Large intestine (tissue), 3 donors: ENCODE data around the gene SMYD3. TPM values are rescaled to one million over a fixed set of nuclear protein-coding genes. Genes with fewer than 3 reads are reported as not detected.

Experiments
- DNase-seq, 2 donors: peaks; one replicate each; pipeline versions ENCODE4 v3.0.0 to v3.0.0-alpha.2; 2013
- H3K27ac ChIP-seq: one replicate; pipeline ENCODE4 v1.5.1; 2013; ENCODE audit warnings: low read length
- H3K27me3 ChIP-seq: 2 replicates; pipeline ENCODE4 v1.6.1; 2013; ENCODE audit warnings: low read length; ENCODE audit not compliant: control insufficient read depth, insufficient read depth
- H3K36me3 ChIP-seq: 2 replicates; pipeline ENCODE4 v1.6.1; 2013; ENCODE audit warnings: low read length; ENCODE audit not compliant: control insufficient read depth, insufficient read depth
- H3K4me1 ChIP-seq: one replicate; pipeline ENCODE4 v1.6.1; 2013; ENCODE audit warnings: low read length; ENCODE audit not compliant: control insufficient read depth, insufficient read depth
- H3K4me3 ChIP-seq: one replicate; pipeline ENCODE4 v1.5.1; 2013; ENCODE audit warnings: low read length
- H3K9me3 ChIP-seq: one replicate; pipeline ENCODE4 v1.6.1; 2013; ENCODE audit warnings: mild to moderate bottlenecking, low read depth, low read length, moderate library complexity; ENCODE audit not compliant: control insufficient read depth
- WGBS: methylation state at CpG from one replicate; pipeline ENCODE4 v1.1.5; 2013; ENCODE audit warnings: low lambda C conversion rate; ENCODE audit not compliant: insufficient coverage; 5-methylcytosine and 5-hydroxymethylcytosine counted together
- polyA plus RNA-seq: library from polyadenylated mRNA; unstranded; fragments of 120-200 nt; gene quantifications from one replicate; pipeline ENCODE4 v1.2.1, GENCODE V29; 2013

The SMYD3 gene
- polyA plus RNA-seq, 1 donor: 12.0 TPM

DNA sequence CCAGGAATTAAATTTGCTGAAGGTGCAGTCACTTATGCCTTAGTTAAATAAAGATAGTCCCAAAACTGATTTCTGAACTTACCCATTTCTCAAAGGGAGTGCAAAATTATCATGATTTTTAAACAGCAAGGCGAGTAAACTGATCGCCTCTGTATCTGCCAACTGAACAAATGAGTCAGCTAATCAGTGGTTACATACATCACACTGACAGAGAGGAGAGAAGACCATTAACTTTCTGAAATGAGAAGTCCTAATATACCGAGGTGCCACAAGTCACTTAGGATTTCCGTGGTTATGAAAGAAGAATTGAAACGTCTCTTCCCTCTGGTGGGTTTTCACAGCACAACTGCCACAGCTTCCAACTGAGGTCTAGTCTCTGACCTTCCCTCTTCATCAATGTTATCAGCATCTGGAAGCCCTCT is 400.7 kb downstream of the SMYD3 start:
- Histone ChIP-seq H3K4me3 (no peak overlapping the region), H3K27ac (no peak overlapping the region), H3K27me3 (no peaks in the 10 kb centered on the region), H3K9me3 (no peaks in the 10 kb centered on the region), H3K4me1 (no peaks in the 10 kb centered on the region), H3K36me3 (no peaks in the 10 kb centered on the region)
- no peak for DNase-seq
- WGBS: 80% methylated on average over 1 of the region's 5 CpGs

DNA sequence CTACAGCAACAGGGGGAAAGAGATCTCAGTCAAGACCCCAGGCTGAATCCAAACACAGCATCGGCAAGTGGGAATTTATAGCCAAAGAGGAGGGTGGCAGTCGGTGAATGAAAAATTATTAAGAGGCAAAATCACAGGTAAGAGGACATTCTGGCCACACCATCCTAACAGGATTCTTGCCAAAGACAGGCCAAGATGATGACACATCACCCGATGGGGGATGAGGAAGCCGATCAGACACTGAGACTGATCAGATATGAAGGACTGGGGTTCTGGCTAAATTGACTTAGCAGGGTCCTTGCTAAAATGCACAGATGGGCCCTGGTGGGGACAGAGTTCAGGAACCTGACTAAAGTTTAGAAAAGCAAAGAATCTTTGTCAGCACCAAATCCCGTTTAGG is 402.2 kb downstream of the SMYD3 start:
- Histone ChIP-seq H3K27ac (no peak overlapping the region), H3K36me3 (no peaks in the 10 kb centered on the region), H3K4me1 (no peaks in the 10 kb centered on the region), H3K27me3 (no peaks in the 10 kb centered on the region), H3K9me3 (no peaks in the 10 kb centered on the region), H3K4me3 (no peak overlapping the region)
- no peak for DNase-seq
- no CpG with 5 or more reads among the region's 5 CpGs for WGBS

DNA sequence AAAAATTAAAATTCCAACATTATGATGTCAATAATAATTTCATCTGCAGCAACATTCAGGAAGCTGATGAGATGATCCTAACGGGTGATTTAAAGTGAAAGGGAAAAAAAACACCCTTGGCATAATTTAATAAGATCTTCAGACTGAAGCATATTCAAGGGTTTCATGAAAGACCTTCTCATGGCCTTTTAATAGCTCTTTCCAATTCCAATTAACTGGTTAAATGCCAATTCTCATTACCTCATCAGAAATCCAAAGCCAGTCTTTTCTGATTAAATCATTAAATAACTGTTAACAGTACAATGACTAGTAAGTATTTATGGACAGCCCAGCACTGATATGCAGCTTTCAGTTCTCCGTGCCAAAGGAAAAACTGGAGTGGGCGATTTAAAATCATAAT is 407.5 kb downstream of the SMYD3 start:
- no peak for DNase-seq
- Histone ChIP-seq H3K36me3 (no peaks in the 10 kb centered on the region), H3K4me1 (no peaks in the 10 kb centered on the region), H3K4me3 (no peak overlapping the region), H3K27me3 (no peaks in the 10 kb centered on the region), H3K9me3 (no peaks in the 10 kb centered on the region), H3K27ac (no peak overlapping the region)
- 67% methylated on average over 1 of the region's 3 CpGs for WGBS

DNA sequence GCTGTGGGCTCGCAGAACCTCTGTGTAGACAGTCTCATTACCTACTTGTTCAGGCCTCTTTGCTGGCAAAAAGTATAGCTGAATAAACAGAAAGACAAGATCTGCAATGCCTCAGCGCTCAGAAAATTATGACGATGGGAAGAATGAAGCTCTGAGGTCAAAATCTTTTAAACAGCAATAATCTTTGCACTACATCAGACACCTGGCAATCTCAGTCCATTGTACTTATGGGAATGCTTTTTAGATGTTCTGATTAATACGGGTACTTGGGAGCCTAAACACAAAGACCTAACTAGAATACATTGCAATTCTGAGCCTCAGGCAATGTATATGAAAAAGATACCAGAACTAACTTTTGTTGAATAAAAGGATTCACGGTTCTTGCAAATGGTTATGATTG is 410.7 kb downstream of the SMYD3 start:
- Histone ChIP-seq H3K9me3 (no peaks in the 10 kb centered on the region), H3K4me3 (no peak overlapping the region), H3K27ac (no peak overlapping the region), H3K36me3 (no peaks in the 10 kb centered on the region), H3K27me3 (no peaks in the 10 kb centered on the region), H3K4me1 (no peaks in the 10 kb centered on the region)
- no peak for DNase-seq
- WGBS: no CpG with 5 or more reads among the region's 5 CpGs

DNA sequence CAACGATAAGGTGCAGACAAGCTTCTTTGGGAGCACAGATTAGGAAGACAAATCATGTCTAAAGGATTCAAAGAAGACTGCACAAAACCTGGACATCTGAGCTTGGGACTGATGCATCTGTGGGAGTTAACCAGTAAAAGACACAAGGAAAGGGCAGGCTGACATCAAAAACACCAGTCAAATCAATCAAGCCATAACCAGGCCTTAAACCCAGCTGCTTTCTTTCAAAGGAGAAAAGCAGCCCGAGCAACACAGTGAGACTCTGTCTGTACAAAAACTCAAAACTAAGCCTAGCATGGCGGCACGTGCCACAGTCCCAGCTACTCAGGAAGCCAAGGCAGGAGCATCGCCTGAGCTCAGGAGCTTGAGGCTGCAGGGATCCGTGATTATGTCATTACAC is 411.6 kb downstream of the SMYD3 start:
- no CpG with 5 or more reads among the region's 6 CpGs for whole genome bisulfite sequencing

GRCh38 chr1:246093230-246093629 is 413.8 kb downstream of the SMYD3 start:
- no peak for DNase-seq
- Histone ChIP-seq H3K36me3 (no peaks in the 10 kb centered on the region), H3K4me3 (no peak overlapping the region), H3K27me3 (no peaks in the 10 kb centered on the region), H3K9me3 (no peaks in the 10 kb centered on the region), H3K4me1 (no peaks in the 10 kb centered on the region), H3K27ac (no peak overlapping the region)
- WGBS: 100% methylated on average over 2 of the region's 4 CpGs

More for the DNA sequence above, 411.6 kb downstream of the SMYD3 start:
- no peaks in the 10 kb centered on the region for H3K4me1 ChIP-seq
- H3K27me3 ChIP-seq: no peaks in the 10 kb centered on the region
- H3K4me3 ChIP-seq: no peak overlapping the region
- no peak overlapping the region for H3K27ac ChIP-seq
- H3K36me3 ChIP-seq: no peaks in the 10 kb centered on the region
- H3K9me3 ChIP-seq: no peaks in the 10 kb centered on the region
- DNase-seq: no peak

GRCh38 chr1:246092136-246092535 is 414.9 kb downstream of the SMYD3 start:
- H3K27me3 ChIP-seq: no peaks in the 10 kb centered on the region
- no peak overlapping the region for H3K4me3 ChIP-seq
- DNase-seq: no peak
- 100% methylated on average over 1 of the region's 4 CpGs for WGBS
- H3K36me3 ChIP-seq: no peaks in the 10 kb centered on the region
- H3K9me3 ChIP-seq: no peaks in the 10 kb centered on the region
- H3K4me1 ChIP-seq: no peaks in the 10 kb centered on the region
- no peak overlapping the region for H3K27ac ChIP-seq

DNA sequence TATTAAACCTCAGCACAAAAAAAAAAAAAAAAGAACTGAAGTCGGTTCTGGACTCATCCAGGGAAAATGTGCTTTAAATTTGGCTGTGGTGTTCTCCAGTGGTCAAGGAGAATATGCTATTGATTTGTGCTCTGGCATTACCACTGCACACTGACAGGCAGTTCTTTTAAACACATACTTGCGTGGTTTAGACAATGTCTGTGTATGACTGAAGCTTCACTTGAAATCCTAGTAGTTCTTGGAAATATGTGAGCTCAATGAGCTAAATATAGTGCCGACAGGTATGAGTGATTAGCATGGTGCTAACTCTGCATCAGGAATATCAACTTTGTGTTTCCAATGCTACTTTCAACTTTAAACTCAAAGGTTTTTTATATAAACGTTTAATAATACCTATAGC is 415.6 kb downstream of the SMYD3 start:
- Histone ChIP-seq H3K36me3 (no peaks in the 10 kb centered on the region), H3K9me3 (no peaks in the 10 kb centered on the region), H3K27me3 (no peaks in the 10 kb centered on the region), H3K27ac (no peak overlapping the region), H3K4me3 (no peak overlapping the region), H3K4me1 (no peaks in the 10 kb centered on the region)
- WGBS: 78% methylated on average over 1 of the region's 4 CpGs
- no peak for DNase-seq

DNA sequence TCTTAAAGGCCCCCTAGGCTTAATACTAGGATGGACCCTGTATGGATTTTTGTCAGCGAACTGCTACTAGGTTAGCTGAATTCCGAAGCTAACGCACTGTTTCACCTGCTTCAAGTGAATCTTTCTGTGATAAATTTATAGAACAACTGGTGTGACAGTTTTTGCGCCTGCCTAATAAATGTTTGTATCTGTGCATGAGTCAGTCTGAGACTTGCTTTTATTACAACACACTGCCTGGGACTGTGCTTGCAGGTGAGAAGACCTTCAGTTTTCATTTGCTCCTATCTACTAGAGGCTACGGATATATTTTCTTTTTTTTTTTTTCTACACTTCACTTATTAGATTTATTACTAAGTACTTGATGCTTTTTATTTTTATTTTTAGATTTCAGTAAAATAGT is 420.9 kb downstream of the SMYD3 start:
- no peaks in the 10 kb centered on the region for H3K27me3 ChIP-seq
- 88% methylated on average over 1 of the region's 5 CpGs for WGBS
- H3K27ac ChIP-seq: no peak overlapping the region
- no peak for DNase-seq
- H3K4me3 ChIP-seq: no peak overlapping the region
- H3K4me1 ChIP-seq: peaks cover 4% of the 10 kb centered on the region
- peaks cover 4% of the 10 kb centered on the region for H3K9me3 ChIP-seq
- H3K36me3 ChIP-seq: no peaks in the 10 kb centered on the region

- Histone ChIP-seq H3K9me3 (peaks cover 4% of the 10 kb centered on the region), H3K4me3 (no peak overlapping the region), H3K4me1 (peaks cover 4% of the 10 kb centered on the region), H3K36me3 (no peaks in the 10 kb centered on the region), H3K27me3 (no peaks in the 10 kb centered on the region), H3K27ac (no peak overlapping the region)
- no peak for DNase-seq
- WGBS: no CpG with 5 or more reads among the region's 9 CpGs
Observed at GRCh38 chr1:246083416-246083815, 423.7 kb downstream of the SMYD3 start.

- no peak overlapping the region for H3K4me3 ChIP-seq
- WGBS: 100% methylated on average over 4 of the region's 13 CpGs
- peaks cover 4% of the 10 kb centered on the region for H3K4me1 ChIP-seq
- H3K36me3 ChIP-seq: no peaks in the 10 kb centered on the region
- H3K27ac ChIP-seq: no peak overlapping the region
- peaks cover 4% of the 10 kb centered on the region for H3K9me3 ChIP-seq
- DNase-seq: no peak
- H3K27me3 ChIP-seq: no peaks in the 10 kb centered on the region
Observed at GRCh38 chr1:246081856-246082668, 425.0 kb downstream of the SMYD3 start.
